Measurements from ENCODE around the gene ADAMTSL3. TPM values are rescaled to one million over a fixed set of nuclear protein-coding genes. Genes with fewer than 3 reads are reported as not detected.

The ADAMTSL3 gene
- total RNA-seq, 1 donor from 2014 or later = 0.17 TPM

- peaks cover 5% of the 10 kb centered on the region for H3K4me1 Mint-ChIP-seq (ENCODE audit: low read depth)
- no peak for DNase-seq (ENCODE audit: low spot score)
- H3K9me3 Mint-ChIP-seq (ENCODE audit: low read depth) = no peaks in the 10 kb centered on the region
- TF ChIP-seq, protein P1, sequence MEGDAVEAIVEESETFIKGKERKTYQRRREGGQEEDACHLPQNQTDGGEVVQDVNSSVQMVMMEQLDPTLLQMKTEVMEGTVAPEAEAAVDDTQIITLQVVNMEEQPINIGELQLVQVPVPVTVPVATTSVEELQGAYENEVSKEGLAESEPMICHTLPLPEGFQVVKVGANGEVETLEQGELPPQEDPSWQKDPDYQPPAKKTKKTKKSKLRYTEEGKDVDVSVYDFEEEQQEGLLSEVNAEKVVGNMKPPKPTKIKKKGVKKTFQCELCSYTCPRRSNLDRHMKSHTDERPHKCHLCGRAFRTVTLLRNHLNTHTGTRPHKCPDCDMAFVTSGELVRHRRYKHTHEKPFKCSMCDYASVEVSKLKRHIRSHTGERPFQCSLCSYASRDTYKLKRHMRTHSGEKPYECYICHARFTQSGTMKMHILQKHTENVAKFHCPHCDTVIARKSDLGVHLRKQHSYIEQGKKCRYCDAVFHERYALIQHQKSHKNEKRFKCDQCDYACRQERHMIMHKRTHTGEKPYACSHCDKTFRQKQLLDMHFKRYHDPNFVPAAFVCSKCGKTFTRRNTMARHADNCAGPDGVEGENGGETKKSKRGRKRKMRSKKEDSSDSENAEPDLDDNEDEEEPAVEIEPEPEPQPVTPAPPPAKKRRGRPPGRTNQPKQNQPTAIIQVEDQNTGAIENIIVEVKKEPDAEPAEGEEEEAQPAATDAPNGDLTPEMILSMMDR (IDR thresholded peaks at IDR 0.05) = no peak
- H3K36me3 Mint-ChIP-seq (ENCODE audit: low read depth) = no peaks in the 10 kb centered on the region
- no peak overlapping the region for H3K27ac Mint-ChIP-seq (ENCODE audit: unreplicated experiment)
- peaks cover 3% of the 10 kb centered on the region for H3K27me3 Mint-ChIP-seq (ENCODE audit: low read depth)
- no peak overlapping the region for H3K4me3 Mint-ChIP-seq (ENCODE audit: unreplicated experiment)
Observed at GRCh38 chr15:83873966-83874365, 220.0 kb downstream of the ADAMTSL3 start.

DNA sequence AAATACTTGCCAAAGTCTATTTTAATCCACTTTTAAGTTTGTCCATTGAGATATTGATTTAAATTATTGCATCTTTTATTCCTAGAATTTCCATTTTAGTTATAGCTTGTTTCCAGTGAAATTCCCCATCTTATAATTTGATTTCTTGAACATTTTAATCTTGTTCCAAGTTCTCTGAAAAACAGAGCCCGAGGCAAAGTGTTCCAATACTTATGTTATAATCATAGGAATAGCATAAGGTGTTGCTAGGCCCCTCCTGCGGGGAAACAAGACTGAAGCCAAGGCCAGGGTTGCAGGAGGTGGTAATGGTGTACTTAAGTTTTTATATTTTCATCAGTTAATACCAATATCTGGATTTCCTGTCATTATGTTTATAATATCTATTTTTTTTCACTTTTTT, 226.6 kb downstream of the ADAMTSL3 start:
- Mint-ChIP-seq H3K4me3 (ENCODE audit: unreplicated experiment) (no peak overlapping the region), H3K4me1 (ENCODE audit: low read depth) (no peaks in the 10 kb centered on the region), H3K9me3 (ENCODE audit: low read depth) (no peaks in the 10 kb centered on the region), H3K27me3 (ENCODE audit: low read depth) (peaks cover 9% of the 10 kb centered on the region), H3K27ac (ENCODE audit: unreplicated experiment) (no peak overlapping the region), H3K36me3 (ENCODE audit: low read depth) (no peaks in the 10 kb centered on the region)
- DNase-seq (ENCODE audit: low spot score) = no peak
- TF ChIP-seq, protein P1 (IDR thresholded peaks at IDR 0.05) = no peak

DNA sequence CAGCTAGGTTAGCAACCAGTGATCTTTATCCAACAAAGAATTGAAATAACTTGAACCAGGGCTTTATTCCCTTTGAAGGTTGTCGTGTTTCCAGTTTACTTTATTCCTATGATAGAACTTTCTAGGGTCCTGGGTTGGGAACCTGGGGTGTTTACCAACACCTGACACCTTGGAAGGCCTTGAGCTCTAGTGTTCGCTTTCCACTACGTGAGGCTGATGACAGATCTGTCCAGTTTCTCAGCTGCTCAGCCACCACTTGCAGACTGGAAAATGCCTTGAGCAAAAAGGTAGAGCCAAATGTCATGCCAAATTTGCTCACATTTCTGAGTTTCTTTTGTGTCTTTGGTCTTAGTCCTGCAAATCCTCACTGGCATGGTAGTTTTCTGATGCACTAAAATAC, 227.2 kb downstream of the ADAMTSL3 start:
- Mint-ChIP-seq H3K9me3 (ENCODE audit: low read depth) (no peaks in the 10 kb centered on the region), H3K4me1 (ENCODE audit: low read depth) (no peaks in the 10 kb centered on the region), H3K36me3 (ENCODE audit: low read depth) (no peaks in the 10 kb centered on the region), H3K27me3 (ENCODE audit: low read depth) (peaks cover 9% of the 10 kb centered on the region), H3K27ac (ENCODE audit: unreplicated experiment) (no peak overlapping the region), H3K4me3 (ENCODE audit: unreplicated experiment) (no peak overlapping the region)
- TF ChIP-seq, protein P1 (IDR thresholded peaks at IDR 0.05) = no peak
- no peak for DNase-seq (ENCODE audit: low spot score)

GRCh38 chr15:83886321-83886720, 232.4 kb downstream of the ADAMTSL3 start:
- H3K4me3 Mint-ChIP-seq (ENCODE audit: unreplicated experiment) = no peak overlapping the region
- H3K9me3 Mint-ChIP-seq (ENCODE audit: low read depth) = no peaks in the 10 kb centered on the region
- H3K27me3 Mint-ChIP-seq (ENCODE audit: low read depth) = no peaks in the 10 kb centered on the region
- H3K36me3 Mint-ChIP-seq (ENCODE audit: low read depth) = no peaks in the 10 kb centered on the region
- TF ChIP-seq, protein P1 (IDR thresholded peaks at IDR 0.05) = no peak
- no peak for DNase-seq (ENCODE audit: low spot score)
- H3K4me1 Mint-ChIP-seq (ENCODE audit: low read depth) = no peaks in the 10 kb centered on the region
- no peak overlapping the region for H3K27ac Mint-ChIP-seq (ENCODE audit: unreplicated experiment)

GRCh38 chr15:83887404-83887803, 233.5 kb downstream of the ADAMTSL3 start:
- no peak overlapping the region for H3K27ac Mint-ChIP-seq (ENCODE audit: unreplicated experiment)
- H3K4me3 Mint-ChIP-seq (ENCODE audit: unreplicated experiment) = no peak overlapping the region
- no peaks in the 10 kb centered on the region for H3K27me3 Mint-ChIP-seq (ENCODE audit: low read depth)
- H3K9me3 Mint-ChIP-seq (ENCODE audit: low read depth) = no peaks in the 10 kb centered on the region
- no peak for DNase-seq (ENCODE audit: low spot score)
- TF ChIP-seq, protein P1 (IDR thresholded peaks at IDR 0.05) = no peak
- H3K36me3 Mint-ChIP-seq (ENCODE audit: low read depth) = no peaks in the 10 kb centered on the region
- H3K4me1 Mint-ChIP-seq (ENCODE audit: low read depth) = no peaks in the 10 kb centered on the region
